Stimulated activated CD4-positive, alpha-beta T cell treated with anti-CD3 and anti-CD28 coated beads, Interleukin-4, amount 100 ng/mL, for 1 hour (primary cell): Measurements from ENCODE around the gene WDR18.
"Not testable (repeated sequence)": the region's sequence is repeated elsewhere in the genome, so short reads cannot be mapped to it uniquely, and the experiment has no call there.

Source experiments
- DNase-seq: peaks from one replicate; pipeline ENCODE4 v3.0.0-alpha.2; 2020

The WDR18 gene

DNA sequence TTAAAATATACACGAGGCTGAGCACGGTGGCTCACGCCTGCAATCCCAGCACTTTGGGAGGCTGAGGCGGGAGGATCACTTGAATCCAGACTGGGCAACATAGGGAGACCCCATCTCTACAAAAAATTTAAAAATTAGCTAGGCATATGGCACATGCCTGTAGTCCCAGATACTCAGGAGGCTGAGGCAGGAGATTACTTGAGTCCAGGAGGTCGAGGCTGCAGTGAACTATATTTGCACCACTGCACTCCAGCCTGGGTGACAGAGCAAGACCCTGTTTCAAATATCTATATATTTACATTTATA is 39.7 kb downstream of the WDR18 start:
- DNase-seq: not testable (repeated sequence)

DNA sequence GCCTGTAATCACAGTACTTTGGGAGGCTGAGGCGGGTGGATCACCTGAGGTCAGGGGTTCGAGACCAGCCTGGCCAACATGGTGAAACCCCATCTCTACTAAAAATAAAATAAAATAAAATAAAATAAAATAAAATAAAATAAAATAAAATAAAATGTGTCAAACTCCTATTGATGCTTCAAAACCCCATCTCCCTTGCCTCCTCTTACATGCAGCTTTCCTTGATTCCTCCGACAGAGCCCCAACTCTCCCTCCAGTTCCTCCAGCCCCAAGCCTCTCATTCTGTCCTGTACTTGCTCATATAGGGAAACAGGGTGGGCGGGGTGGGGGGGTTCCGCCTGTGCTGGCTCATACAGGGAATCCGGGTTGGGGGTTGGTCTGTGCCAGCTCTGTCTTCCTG is 40.9 kb downstream of the WDR18 start:
- DNase-seq: not testable (repeated sequence)

DNA sequence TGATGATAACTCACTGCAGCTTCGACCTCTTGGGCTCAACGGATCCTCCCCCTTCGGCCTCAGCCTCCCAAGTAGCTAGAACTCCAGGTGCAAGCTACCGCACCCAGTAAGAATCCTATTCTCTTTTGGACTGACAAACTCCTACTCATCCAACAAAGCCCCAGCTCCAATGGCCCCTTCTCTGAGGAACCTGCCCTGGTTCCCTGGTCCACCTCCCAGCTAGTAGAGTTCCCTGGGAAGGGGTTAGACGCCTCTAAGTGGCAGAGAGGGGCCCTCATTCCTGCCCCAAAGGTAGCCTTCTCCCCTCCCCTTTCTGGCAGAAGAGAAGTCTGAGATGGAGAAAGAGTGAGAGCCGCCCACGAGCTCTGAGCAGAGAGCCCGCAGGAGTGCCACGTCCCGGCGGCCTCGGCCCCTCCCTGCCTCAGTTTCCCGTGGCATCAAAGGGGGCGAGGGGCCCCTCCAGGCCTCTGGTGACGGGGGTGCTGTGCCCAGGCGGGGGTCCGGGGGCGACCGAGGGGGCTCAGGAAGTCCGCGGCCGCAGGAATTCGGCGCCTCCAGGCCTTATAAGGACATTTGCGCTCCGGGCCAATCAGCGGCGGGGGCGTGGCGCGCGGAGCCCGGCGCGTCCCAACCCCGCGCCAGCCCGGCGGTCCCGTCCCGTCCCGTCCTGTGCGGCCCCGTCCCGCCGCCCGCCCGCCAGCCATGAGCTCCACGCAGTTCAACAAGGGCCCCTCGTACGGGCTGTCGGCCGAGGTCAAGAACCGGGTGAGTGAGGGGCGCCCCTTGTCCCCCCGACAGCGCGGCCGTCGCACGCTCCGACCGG is 42.0 kb downstream of the WDR18 start, which contains the start of gene CNN2:
Gene CNN2, plus strand, starts transcription at position 649 of the 823 bp plus-strand sequence. Its CDS starts 54 bp downstream, at position 703.
- peak; percentile 72 for DNase-seq

DNA sequence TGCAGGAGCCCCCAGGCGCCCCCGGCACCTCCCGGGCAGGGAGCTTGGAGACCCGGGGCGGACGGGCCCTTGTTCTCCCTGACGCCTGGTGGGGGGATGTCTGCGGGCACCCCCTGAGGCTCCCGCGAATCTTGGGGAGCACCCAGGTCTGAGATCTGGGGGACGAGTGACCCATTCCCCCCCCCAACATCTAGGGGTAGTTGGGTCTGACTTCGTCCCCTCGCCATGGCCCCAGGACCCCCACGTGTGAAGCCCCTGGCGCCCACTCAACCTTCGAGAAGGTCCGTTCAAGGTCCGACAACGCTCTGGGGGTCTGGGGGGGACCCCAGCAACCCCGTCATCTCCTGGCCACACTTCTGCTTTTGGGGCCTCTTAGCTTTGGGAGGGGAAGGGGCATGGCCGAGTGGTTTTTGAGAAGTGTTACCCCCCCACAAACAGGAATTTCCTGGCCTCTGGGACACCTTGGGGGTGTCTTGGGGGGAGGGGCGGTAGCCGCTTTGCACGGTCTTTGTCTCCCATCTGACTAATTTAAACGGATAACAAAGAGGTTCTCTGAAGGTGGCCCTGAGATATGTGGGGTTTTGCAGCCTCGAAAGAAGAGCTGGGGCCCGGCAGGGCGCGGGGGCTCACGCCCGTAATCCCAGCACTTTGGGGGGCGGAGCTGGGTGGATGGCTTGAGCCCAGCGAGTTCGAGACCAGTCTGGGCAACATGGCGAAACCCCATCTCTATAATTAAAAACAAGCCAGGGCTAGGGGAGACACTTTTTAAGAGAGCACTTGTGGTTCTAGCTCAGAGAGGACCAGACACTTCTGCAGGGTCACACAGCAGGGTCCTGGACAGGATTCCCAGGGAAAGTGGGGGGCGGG is 42.9 kb downstream of the WDR18 start:
- peak; percentile 40 for DNase-seq

DNA sequence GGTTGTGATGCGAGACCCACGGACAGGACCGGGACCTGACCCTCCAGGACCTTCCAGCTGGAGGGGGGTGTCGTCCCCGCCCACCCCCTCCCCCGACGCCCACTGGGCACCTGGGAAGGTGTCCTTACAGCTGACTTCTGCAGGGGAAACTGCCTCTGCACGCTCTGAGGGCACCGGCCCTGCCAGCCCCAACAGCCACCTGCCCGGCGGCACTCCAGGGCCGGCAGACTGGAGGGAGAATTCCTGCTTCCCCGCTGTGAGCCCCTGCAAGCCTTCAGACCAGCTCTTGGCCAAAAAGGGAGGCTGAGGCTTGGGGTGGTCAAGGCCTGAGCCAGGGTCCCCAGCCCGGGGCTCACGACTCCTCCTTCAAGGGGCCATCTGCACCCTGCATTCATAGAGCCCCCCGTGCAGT is 43.5 kb downstream of the WDR18 start:
- no peak for DNase-seq

DNA sequence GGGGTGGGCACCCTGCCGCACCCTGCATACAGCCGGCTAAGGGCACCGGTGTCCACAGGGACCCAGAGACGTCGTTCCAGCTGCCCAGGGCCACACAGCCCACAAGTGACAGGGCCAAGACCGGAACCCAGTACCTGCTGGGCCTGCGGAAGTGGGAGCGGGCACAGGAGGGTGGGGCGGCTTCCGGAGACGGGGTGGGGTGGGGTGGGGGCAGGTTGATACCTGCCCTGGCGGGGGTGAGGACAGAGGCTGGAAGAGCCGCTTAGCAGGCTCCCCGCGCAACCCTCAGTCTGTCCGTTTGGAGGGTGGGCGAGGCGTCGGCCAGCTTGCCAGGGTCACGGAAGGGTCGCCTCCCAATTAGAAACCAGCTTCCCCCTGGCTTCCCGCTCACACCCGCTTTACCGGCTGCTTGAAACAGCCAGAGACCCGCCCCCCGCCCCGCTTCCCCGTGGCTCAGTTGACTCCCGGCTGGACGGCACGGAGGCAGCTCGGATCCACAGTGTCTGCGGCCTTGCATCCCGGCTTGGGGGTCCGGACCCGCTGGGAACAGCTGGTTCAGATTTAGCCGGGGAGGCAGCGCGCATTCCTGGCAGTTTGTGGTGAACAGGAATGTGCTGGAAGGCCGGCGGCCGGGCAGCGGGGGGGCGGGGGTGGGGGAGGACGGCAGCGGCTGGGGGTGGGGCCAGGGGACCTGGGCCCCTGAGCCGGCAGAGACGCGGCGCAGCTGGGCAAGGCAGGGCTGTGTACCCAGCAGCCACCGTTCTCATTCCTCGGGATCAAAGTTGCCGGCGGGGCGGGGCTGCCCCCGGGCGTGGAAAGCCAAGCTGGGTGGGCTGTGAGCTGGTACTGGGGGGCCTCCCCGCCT is 44.1 kb downstream of the WDR18 start:
- peak; percentile 48 for DNase-seq

DNA sequence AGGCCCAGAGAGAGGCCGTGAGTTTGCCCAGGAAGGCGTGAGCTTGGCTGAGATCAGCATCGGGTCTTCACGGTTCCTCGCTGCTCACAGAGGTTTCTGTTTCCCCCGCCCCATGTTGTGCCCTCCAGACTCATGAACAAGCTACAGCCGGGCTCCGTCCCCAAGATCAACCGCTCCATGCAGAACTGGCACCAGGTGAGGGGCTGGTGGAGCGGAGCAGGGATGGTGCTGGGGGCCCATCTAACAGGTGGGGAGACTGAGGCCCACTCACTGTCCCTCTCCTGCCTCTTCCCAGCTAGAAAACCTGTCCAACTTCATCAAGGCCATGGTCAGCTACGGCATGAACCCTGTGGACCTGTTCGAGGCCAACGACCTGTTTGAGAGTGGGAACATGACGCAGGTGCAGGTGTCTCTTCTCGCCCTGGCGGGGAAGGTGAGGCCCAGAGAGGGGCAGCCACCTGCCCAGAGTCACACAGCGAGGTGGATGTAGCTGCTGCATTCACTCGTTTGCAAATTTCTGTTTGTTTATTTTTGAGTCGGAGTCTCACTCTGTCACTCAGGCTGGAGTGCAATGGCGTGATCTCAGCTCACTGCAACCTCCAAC is 48.2 kb downstream of the WDR18 start:
- no peak for DNase-seq

DNA sequence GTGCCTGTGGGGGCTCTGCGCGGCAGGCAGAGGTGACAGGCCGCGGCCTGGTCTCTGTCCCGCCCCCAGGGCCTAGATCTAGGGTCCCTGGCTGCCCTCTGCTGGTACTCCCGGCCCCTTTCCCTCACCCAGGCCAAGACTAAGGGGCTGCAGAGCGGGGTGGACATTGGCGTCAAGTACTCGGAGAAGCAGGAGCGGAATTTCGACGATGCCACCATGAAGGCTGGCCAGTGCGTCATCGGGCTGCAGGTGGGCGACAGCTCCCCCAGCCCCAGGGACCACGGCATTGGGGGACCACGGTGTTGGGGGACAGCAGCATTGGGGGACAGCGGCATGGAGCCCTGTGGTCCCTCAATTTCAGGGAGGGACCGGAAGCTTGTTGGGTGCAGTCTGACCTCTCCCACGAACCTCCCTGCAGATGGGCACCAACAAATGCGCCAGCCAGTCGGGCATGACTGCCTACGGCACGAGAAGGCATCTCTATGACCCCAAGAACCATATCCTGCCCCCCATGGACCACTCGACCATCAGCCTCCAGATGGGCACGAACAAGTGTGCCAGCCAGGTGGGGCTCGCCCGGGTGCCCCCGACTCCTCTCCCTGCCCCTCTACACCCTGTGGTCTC is 52.0 kb downstream of the WDR18 start:
- DNase-seq: no peak

DNA sequence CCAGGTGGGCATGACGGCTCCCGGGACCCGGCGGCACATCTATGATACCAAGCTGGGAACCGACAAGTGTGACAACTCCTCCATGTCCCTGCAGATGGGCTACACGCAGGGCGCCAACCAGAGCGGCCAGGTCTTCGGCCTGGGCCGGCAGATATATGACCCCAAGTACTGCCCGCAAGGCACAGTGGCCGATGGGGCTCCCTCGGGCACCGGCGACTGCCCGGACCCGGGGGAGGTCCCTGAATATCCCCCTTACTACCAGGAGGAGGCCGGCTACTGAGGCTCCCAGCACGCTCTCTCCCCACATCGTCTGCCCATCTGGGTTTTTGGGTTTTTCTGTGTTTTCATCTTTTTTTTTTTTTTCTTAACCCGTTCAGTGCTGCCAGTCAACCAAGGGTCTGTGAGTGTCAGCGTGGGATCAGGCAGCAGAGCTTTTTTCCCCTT is 53.5 kb downstream of the WDR18 start:
- no peak for DNase-seq

DNA sequence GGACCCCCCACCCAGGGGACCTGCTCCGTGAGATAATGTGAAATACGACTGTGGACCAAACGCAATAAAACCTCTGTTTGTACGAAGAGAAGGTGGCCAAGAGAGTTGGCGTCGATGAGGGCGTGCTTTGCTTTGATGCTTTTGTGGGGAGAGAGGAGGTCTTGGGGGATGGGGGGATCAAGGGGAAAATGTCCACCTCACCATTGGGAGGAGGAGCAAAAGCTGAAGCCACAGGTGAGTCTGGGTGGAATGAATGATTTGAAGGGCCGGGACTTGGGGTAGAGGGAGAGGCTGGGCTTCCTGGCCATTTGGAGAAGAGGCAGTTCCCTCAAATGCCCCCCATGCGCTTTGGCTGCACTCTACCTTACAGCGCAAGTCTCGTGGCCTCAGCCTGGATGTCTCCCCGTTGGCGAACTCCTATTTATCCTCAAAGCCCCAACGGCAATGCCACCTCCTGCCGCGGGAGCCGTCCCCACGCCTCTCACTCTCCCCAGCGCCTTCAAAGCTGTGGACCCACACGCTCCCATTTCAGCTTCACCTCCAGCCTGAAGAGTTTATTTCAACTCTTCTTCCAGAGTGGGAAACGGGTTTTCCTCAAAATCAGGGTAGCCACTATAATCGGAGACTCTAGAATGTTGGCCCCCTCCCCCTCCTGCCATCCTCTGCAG is 55.0 kb downstream of the WDR18 start:
- no peak for DNase-seq

DNA sequence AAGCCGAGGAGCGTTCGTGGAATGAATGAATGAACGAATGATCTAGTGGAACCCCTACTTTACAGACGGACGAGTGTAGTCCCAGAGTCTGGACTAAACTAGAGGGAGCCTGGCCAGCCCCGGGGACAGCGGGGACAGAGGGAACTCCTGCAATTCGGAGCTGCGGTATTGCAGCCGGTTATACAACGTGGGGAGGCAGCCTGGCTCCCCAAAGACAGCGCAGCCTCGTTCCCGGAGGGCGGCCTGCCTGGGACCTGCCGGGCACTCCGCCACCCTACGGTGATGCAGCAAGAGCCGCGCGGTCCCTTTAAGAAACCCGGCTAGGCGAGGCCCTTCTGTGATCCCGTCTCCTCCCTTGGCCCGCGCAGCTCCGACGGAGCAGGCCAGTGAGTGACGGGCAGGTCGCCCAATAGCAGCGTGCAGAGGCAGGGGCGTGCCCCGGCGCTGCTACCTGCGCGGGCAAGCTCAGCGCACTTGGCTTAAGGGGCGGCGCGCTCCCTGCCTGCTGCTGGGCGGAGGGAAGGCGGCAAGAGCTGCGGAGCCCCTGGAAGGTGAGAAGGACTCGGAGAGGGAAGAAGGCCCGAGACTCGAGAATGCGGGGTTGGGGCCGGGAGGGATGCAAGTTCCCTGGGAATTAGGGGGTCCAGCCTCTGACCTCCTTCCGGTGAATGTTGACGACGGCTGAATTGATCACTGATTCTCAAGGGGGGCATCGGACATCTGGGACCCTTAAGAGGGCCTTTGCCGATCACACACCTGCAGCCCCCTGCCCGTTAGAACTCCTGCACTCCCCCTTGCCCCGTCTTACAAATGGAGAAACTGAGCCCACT is 55.7 kb downstream of the WDR18 start, which contains the start of gene ABCA7:
Gene ABCA7, plus strand, starts transcription at position 462 of the 830 bp plus-strand sequence. CDS start 1,255 bp downstream, outside the sequence.
- peak; percentile 100 for DNase-seq

DNA sequence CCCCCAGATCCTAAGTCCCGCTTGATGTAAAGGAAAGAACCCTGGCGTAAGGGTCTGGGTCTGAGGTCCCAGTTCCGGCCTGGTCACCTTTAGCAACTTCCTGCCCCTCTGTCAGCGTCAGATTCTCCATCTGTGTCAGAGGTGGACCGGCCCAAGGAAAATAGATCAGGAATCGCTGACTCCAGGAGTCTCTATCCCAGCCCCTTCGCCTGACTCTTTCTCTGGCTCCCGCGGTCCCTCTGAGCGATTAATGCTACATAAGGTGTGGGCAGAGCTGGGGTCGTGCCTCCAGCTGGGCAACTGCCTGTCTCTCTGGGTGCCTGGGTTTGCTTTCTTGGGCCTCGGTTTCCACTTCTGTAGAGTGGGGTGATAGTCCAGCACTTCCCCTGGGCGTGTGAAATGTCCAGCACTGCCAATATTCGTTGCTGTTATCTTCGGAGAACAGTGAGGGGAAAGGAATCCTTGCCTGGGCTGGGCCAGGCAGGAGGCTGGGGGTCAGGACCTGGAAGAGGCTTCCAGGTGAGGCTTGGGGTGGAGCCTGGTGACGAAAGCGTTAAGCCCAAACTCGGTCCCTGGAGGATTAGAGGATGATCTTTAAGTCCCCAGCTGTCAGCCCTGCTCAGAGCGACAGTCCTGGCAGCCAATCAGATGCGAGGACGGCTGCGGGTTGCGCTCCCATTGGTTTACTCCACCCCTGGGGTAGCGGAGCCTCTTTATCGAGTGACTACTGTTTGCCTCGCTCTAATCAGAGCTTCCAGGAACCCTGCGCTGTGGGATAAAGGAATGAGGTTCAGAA is 56.5 kb downstream of the WDR18 start:
- peak; percentile 90 for DNase-seq

DNA sequence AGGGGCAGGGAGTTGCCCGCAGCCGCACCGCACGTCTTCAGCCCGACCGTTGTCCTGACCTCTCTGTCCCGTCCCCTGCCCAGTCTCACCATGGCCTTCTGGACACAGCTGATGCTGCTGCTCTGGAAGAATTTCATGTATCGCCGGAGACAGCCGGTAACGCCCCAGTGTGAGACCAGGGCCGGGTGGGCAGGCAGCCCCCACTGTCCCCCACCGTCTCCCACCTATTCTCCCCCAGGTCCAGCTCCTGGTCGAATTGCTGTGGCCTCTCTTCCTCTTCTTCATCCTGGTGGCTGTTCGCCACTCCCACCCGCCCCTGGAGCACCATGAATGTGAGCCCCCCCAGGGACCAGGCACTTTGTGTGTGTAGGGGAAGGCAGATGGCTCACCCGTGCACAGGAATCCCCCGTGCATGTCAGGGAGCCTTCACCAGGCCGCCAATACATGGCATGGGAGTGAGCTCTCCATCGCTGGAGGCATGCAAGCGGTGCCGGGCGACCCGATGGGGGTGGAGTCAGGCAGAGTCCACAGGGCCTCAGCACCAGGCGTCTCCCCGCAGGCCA is 57.2 kb downstream of the WDR18 start:
- no peak for DNase-seq

DNA sequence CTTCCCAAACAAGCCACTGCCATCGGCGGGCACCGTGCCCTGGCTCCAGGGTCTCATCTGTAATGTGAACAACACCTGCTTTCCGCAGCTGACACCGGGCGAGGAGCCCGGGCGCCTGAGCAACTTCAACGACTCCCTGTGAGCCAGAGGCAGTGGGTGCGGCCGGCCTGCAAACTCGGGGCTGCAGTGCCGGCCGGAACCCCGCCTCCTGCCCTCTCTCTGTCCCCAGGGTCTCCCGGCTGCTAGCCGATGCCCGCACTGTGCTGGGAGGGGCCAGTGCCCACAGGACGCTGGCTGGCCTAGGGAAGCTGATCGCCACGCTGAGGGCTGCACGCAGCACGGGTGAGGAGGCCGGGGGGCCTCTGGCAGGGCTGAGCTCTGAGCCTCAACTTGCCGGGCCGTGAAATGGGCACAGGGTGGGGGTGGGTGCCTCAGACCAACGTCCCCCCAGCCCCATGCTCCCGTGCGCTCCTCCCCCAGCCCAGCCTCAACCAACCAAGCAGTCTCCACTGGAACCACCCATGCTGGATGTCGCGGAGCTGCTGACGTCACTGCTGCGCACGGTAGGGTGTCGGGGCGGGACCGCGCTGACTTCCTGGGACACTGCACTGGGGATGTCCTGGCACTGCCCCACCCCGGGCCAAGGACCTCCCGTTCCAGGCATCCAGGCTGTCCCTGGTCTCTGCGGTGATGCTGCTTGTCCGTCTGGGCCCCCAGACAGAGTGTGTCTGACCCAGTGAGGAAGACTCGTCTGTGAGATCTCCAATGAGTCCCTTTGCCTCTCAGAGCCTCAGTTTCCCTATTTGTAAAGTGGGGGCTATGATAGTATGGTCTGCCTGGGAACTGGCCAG is 57.9 kb downstream of the WDR18 start:
- no peak for DNase-seq

DNA sequence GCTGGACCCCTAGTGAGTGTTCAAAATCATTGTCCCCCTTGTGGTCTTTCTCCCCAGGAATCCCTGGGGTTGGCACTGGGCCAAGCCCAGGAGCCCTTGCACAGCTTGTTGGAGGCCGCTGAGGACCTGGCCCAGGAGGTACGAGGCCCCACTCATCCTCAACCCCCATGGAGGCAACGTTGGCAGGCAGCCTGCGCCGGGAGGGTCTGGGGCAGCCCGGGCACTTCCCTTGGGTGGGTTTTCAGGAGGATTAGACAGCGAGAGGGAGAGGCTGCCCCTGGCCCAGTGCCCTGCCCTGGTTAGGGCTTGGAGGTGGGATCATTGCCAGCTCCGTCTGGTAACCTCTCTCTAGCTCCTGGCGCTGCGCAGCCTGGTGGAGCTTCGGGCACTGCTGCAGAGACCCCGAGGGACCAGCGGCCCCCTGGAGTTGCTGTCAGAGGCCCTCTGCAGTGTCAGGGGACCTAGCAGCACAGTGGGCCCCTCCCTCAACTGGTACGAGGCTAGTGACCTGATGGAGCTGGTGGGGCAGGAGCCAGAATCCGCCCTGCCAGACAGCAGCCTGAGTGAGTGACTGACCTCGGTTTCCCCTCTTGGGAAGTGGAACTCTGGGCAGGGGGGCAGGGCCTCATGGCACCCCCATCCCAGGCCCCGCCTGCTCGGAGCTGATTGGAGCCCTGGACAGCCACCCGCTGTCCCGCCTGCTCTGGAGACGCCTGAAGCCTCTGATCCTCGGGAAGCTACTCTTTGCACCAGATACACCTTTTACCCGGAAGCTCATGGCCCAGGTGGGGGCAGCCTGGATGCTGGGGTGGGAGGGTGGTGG is 58.8 kb downstream of the WDR18 start:
- no peak for DNase-seq
